ENCODE data around the gene CADPS2. TPM values are rescaled to one million over a fixed set of nuclear protein-coding genes. Genes with fewer than 3 reads are reported as not detected.
A peak's percentile ranks its signal among the peaks of the same experiment; 100 is the strongest.

Gene CADPS2
- total RNA-seq, 1 donor from 2014 or later = 6.4 TPM

- no peaks in the 10 kb centered on the region for H3K9me3 Mint-ChIP-seq (ENCODE audit: unreplicated experiment)
- Histone ChIP-seq H3K27ac (ENCODE audit: low read depth, low read length) (no peak overlapping the region), H3K9ac (ENCODE audit: low read length) (no peak overlapping the region), H3K4me2 (ENCODE audit: low read length) (no peak overlapping the region), H4K20me1 (ENCODE audit: insufficient read depth, low read length) (no peaks in the 10 kb centered on the region), H3K27me3 (ENCODE audit: insufficient read depth, low read length) (no peaks in the 10 kb centered on the region), H3K4me3 (ENCODE audit: insufficient read depth, low read depth, low read length) (no peak overlapping the region), H3K4me1 (ENCODE audit: insufficient read depth, low read length) (no peaks in the 10 kb centered on the region), H2AFZ (ENCODE audit: low read depth, low read length) (no peak overlapping the region), H3K9me3 (ENCODE audit: insufficient read depth, low read depth, low read length) (no peaks in the 10 kb centered on the region), H3K79me2 (ENCODE audit: insufficient read depth, low read length) (no peaks in the 10 kb centered on the region), H3K36me3 (ENCODE audit: insufficient read depth, low read length) (no peaks in the 10 kb centered on the region)
- H3K36me3 Mint-ChIP-seq (ENCODE audit: low read depth, unreplicated experiment) = no peaks in the 10 kb centered on the region
- peaks cover 19% of the 10 kb centered on the region for H3K4me1 Mint-ChIP-seq (ENCODE audit: low read depth, unreplicated experiment)
- H3K27ac Mint-ChIP-seq (ENCODE audit: unreplicated experiment) = no peak overlapping the region
- no peak for FAIRE-seq
- H3K27me3 Mint-ChIP-seq (ENCODE audit: low read depth, unreplicated experiment) = no peaks in the 10 kb centered on the region
- DNase-seq (ENCODE audit: low read depth) = peak; percentile 77
- no peak for TF ChIP-seq EZH2 (IDR thresholded peaks at IDR 0.05; ENCODE audit: insufficient read depth, low read length)
- TF ChIP-seq, protein P1, sequence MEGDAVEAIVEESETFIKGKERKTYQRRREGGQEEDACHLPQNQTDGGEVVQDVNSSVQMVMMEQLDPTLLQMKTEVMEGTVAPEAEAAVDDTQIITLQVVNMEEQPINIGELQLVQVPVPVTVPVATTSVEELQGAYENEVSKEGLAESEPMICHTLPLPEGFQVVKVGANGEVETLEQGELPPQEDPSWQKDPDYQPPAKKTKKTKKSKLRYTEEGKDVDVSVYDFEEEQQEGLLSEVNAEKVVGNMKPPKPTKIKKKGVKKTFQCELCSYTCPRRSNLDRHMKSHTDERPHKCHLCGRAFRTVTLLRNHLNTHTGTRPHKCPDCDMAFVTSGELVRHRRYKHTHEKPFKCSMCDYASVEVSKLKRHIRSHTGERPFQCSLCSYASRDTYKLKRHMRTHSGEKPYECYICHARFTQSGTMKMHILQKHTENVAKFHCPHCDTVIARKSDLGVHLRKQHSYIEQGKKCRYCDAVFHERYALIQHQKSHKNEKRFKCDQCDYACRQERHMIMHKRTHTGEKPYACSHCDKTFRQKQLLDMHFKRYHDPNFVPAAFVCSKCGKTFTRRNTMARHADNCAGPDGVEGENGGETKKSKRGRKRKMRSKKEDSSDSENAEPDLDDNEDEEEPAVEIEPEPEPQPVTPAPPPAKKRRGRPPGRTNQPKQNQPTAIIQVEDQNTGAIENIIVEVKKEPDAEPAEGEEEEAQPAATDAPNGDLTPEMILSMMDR (IDR thresholded peaks at IDR 0.05; ENCODE audit: insufficient read depth, low read depth, low read length) = no peak
- no peak overlapping the region for H3K4me3 Mint-ChIP-seq (ENCODE audit: unreplicated experiment)
These were observed 473.4 kb downstream of the CADPS2 start for GRCh38 chr7:122412883-122413282.

- FAIRE-seq (no peak), DNase-seq (ENCODE audit: low read depth) (peak; percentile 44)
- H3K27me3 Mint-ChIP-seq (ENCODE audit: low read depth, unreplicated experiment) = no peaks in the 10 kb centered on the region
- no peak overlapping the region for H3K27ac ChIP-seq (ENCODE audit: low read depth, low read length)
- H3K36me3 ChIP-seq (ENCODE audit: insufficient read depth, low read length) = no peaks in the 10 kb centered on the region
- H3K9me3 Mint-ChIP-seq (ENCODE audit: unreplicated experiment) = no peaks in the 10 kb centered on the region
- no peak overlapping the region for H3K9ac ChIP-seq (ENCODE audit: low read length)
- no peak overlapping the region for H2AFZ ChIP-seq (ENCODE audit: low read depth, low read length)
- no peaks in the 10 kb centered on the region for H3K4me1 ChIP-seq (ENCODE audit: insufficient read depth, low read length)
- peaks cover 19% of the 10 kb centered on the region for H3K4me1 Mint-ChIP-seq (ENCODE audit: low read depth, unreplicated experiment)
- no peaks in the 10 kb centered on the region for H3K27me3 ChIP-seq (ENCODE audit: insufficient read depth, low read length)
- no peak overlapping the region for H3K4me3 Mint-ChIP-seq (ENCODE audit: unreplicated experiment)
- H3K4me2 ChIP-seq (ENCODE audit: low read length) = no peak overlapping the region
- H3K4me3 ChIP-seq (ENCODE audit: insufficient read depth, low read depth, low read length) = no peak overlapping the region
- no peak for TF ChIP-seq EZH2 (IDR thresholded peaks at IDR 0.05; ENCODE audit: insufficient read depth, low read length)
- TF ChIP-seq, protein P1 (IDR thresholded peaks at IDR 0.05; ENCODE audit: insufficient read depth, low read depth, low read length) = no peak
- H4K20me1 ChIP-seq (ENCODE audit: insufficient read depth, low read length) = no peaks in the 10 kb centered on the region
- H3K9me3 ChIP-seq (ENCODE audit: insufficient read depth, low read depth, low read length) = no peaks in the 10 kb centered on the region
- H3K27ac Mint-ChIP-seq (ENCODE audit: unreplicated experiment) = peak overlapping the region; percentile 64
- no peaks in the 10 kb centered on the region for H3K79me2 ChIP-seq (ENCODE audit: insufficient read depth, low read length)
- no peaks in the 10 kb centered on the region for H3K36me3 Mint-ChIP-seq (ENCODE audit: low read depth, unreplicated experiment)
These were observed 473.8 kb downstream of the CADPS2 start for GRCh38 chr7:122412441-122412840.

GRCh38 chr7:122407195-122407594 is 479.1 kb downstream of the CADPS2 start:
- Mint-ChIP-seq H3K27me3 (ENCODE audit: low read depth, unreplicated experiment) (no peaks in the 10 kb centered on the region), H3K4me1 (ENCODE audit: low read depth, unreplicated experiment) (peaks cover 7% of the 10 kb centered on the region), H3K36me3 (ENCODE audit: low read depth, unreplicated experiment) (no peaks in the 10 kb centered on the region), H3K9me3 (ENCODE audit: unreplicated experiment) (no peaks in the 10 kb centered on the region), H3K4me3 (ENCODE audit: unreplicated experiment) (no peak overlapping the region), H3K27ac (ENCODE audit: unreplicated experiment) (no peak overlapping the region)
- TF ChIP-seq, protein P1 (IDR thresholded peaks at IDR 0.05; ENCODE audit: insufficient read depth, low read depth, low read length) = no peak
- TF ChIP-seq EZH2 (IDR thresholded peaks at IDR 0.05; ENCODE audit: insufficient read depth, low read length) = no peak
- no peak overlapping the region for H3K9ac ChIP-seq (ENCODE audit: low read length)
- no peak overlapping the region for H2AFZ ChIP-seq (ENCODE audit: low read depth, low read length)
- FAIRE-seq = no peak
- H3K9me3 ChIP-seq (ENCODE audit: insufficient read depth, low read depth, low read length) = no peaks in the 10 kb centered on the region
- no peaks in the 10 kb centered on the region for H4K20me1 ChIP-seq (ENCODE audit: insufficient read depth, low read length)
- no peaks in the 10 kb centered on the region for H3K27me3 ChIP-seq (ENCODE audit: insufficient read depth, low read length)
- H3K4me2 ChIP-seq (ENCODE audit: low read length) = no peak overlapping the region
- no peak overlapping the region for H3K27ac ChIP-seq (ENCODE audit: low read depth, low read length)
- H3K79me2 ChIP-seq (ENCODE audit: insufficient read depth, low read length) = no peaks in the 10 kb centered on the region
- DNase-seq (ENCODE audit: low read depth) = no peak
- no peaks in the 10 kb centered on the region for H3K4me1 ChIP-seq (ENCODE audit: insufficient read depth, low read length)
- H3K4me3 ChIP-seq (ENCODE audit: insufficient read depth, low read depth, low read length) = no peak overlapping the region
- H3K36me3 ChIP-seq (ENCODE audit: insufficient read depth, low read length) = no peaks in the 10 kb centered on the region
